Right renal pelvis (tissue), 4 donors: ENCODE data around the gene KIRREL3. TPM values are rescaled to one million over a fixed set of nuclear protein-coding genes. Genes with fewer than 3 reads are reported as not detected.

Source experiments
- DNase-seq, 4 donors: peaks; one replicate each; pipeline ENCODE4 v3.0.0-alpha.2; 2013; ENCODE audit warnings: low read depth in 4 of 4, low spot score in 3 of 4, missing footprints in 1 of 4
- polyA plus RNA-seq, 4 donors: library from polyadenylated mRNA; unstranded; fragments of 120-200 nt; gene quantifications; one replicate each; pipeline ENCODE4 v1.2.1, GENCODE V29; 2013; ENCODE audit not compliant: insufficient read length in 4 of 4

The KIRREL3 gene
- polyA plus RNA-seq, 4 donors: 1.4 to 2.3 (median 1.8) TPM

GRCh38 chr11:126919147-126919823 lies 81.3 kb downstream of the KIRREL3 start:
- DNase-seq: no peak

- no peak for DNase-seq
Measured at GRCh38 chr11:126918556-126918955, 82.0 kb downstream of the KIRREL3 start.

DNA sequence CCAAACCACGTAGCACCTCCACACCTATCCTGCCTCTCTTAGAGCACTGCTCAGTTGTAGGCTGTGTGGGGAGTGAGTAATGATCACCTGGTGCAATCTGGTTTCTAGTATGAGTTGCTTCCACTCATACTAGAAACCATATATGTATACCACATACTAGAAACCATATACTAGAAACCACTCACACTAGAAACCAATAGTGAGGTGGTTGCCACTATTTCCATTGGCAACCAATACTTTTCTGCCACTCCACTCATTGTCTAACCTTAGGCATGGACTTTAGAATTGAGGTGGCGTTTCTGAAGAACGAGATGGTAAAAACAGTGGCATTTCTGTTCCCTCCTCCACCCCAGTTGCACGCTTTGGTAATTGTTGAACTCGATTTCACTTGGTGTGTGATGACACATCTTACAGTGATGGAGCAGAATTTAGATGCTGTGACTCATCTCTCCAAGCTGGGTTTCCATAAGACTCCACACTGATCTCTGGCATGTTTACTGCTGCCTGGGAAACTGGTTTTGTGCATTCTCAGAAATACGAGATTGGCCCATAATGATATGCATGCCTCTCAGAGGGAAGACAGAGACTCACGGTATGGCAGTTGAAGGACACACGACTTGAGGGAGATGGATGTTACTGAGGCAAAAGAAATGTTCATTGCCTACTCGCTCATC lies 82.9 kb downstream of the KIRREL3 start:
- no peak for DNase-seq

DNA sequence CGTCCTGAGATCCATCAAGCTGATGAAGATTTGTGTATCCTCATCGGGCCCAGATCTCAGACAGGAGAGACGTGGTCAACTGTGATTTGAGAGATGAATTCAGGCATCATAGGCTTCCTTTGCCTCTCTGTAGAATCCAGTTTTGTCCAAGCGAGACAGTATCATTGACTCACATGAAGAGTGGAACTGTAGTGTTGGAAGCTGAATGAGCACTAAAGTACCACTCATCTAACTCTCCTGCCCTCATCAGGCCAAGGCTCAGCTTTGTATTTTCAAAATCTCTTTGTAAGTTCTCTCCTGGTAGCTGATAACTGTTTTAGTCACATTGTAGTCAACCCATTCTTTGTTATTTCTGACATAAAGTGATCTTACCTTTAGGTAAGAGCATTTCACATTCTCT lies 85.1 kb downstream of the KIRREL3 start:
- DNase-seq: no peak

DNA sequence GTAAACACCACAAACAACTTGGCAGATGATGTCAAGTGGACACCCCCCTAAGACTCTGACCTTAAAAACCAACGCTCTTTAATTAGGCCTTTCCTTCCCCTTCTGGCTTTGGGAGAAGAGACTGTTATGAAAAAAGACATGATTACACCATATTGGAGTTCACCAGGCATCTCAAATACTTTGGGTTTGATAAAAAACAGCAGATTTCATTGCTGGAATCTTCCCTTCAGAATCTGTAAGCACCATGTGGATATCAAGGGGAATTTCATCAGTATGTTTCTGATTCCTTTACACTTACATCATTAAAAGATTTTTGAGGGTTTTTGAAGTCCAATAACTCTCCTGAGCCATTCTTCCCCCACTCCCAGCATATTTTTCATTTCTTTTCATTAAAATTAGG lies 85.6 kb downstream of the KIRREL3 start:
- DNase-seq: no peak

DNA sequence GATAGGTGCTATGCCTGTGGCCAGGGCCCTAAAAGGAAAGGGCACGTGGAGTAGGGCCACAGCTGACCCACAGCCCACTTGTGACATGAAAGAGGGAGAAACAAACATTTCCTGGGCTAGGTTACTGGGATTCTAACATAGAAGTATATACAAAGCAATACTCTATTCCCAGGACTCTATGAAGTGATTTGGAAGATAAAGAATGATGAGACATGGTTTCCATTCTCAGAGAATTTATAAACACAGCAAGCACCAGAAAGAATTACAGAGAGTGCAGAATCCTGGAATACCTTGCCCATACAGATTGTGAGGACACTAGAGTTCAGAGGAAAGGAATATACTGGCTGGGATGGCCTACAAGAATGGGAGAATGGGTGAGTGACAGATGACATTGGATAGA lies 86.4 kb downstream of the KIRREL3 start:
- DNase-seq: no peak

GRCh38 chr11:126904520-126904919 lies 96.0 kb downstream of the KIRREL3 start:
- DNase-seq: no peak

DNA sequence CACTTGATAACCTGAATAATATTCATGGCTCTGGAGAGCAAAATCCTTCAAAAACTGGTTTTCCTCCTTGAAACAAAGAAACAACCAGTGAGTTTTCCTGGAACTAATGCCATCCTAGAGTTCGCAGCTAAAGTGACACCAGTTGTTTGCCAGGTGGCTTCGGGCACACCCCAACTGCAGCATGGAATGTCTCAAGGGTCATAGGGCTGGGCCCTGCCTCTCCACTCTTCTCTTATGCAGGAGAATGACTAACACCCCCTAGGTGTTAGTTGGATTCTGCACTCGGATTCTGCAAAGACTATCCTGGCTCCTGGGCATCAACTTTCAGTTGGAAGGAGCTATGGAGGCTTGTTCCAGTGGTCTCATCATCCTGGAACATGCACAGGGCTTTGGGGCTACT lies 98.8 kb downstream of the KIRREL3 start:
- no peak for DNase-seq

GRCh38 chr11:126899961-126900748 lies 100.4 kb downstream of the KIRREL3 start:
- DNase-seq: no peak

- DNase-seq: no peak
Measured at GRCh38 chr11:126898802-126899201, 101.8 kb downstream of the KIRREL3 start.

DNA sequence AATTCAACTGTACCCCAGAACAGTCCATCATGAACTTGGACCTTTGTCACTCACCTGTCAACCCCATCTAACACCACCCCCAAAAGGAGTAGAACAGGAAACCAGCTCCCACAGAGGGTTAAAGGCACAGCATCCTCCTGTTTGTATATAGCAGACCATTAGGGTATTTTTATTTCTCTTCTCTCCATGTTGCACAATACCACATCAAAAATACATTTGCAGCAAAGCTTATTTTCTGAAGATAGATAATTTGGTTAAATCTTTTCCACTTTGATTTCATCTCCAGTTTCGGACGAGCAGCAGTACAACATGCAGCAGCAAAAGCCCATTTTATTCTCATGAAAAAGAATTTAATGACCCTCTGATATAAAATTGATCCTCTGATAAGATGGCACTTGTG lies 103.1 kb downstream of the KIRREL3 start:
- DNase-seq: no peak

DNA sequence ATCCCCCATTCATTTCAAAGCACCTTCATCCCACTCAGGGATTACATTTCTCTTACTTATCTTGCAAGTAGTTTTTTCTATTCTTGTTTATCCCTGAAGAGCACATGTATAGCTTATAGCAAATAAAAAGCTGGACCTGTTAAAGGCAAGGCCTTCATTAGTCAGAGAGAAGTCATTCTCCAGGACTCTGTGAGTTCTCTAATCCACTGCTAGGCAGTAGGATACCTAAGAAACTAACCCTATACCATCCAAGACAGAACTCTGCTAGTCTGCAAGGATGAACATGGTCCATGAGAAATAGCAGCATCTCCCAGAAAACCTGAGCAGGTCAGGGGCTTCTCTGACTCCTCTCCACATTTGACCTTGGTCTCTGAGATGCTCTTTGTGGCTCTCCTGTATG lies 104.5 kb downstream of the KIRREL3 start:
- DNase-seq: no peak

DNA sequence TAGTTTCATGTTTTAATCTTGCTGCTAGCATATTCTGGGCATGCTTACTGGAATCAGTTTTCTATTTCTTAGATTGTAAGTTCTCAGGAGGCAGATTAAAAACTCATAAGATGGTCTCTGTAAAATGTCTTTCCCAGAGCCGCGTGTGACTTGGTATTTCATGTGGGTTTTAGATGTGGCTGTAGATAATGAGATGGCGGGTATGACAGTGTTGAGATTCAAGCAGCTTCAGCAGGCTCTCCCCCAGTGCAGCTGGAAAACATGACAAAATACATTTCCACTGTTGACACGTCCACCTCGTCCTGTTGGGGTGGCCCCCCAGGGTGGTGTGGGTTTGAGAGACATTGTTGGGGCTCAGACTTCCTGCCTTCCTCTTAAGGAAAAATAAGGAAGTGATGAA lies 106.8 kb downstream of the KIRREL3 start:
- no peak for DNase-seq

DNA sequence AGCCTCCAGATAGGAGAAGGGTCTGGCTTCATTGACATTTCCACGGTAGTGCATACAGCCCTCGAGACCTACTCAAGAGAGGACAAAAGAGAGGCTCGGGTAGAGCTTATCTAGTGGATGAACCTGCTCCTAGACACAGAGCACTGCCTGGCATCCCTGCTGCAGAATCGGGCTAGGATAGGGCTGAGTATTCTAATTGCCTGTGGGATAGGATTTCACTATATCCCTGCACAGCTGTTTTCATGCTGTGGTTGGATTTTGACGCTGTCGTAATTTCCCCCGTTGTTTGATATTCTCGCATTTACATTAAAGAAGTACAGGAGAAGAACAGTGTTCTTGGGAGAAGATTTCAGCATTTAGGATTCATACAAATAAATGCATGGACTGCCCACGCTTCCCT lies 107.8 kb downstream of the KIRREL3 start:
- no peak for DNase-seq

GRCh38 chr11:126891556-126892217 lies 108.9 kb downstream of the KIRREL3 start:
- DNase-seq: no peak

GRCh38 chr11:126890561-126890960 lies 110.0 kb downstream of the KIRREL3 start:
- DNase-seq: no peak

- no peak for DNase-seq
Measured at GRCh38 chr11:126888115-126888712, 112.4 kb downstream of the KIRREL3 start.

- no peak for DNase-seq
Measured at GRCh38 chr11:126886636-126887035, 113.9 kb downstream of the KIRREL3 start.

DNA sequence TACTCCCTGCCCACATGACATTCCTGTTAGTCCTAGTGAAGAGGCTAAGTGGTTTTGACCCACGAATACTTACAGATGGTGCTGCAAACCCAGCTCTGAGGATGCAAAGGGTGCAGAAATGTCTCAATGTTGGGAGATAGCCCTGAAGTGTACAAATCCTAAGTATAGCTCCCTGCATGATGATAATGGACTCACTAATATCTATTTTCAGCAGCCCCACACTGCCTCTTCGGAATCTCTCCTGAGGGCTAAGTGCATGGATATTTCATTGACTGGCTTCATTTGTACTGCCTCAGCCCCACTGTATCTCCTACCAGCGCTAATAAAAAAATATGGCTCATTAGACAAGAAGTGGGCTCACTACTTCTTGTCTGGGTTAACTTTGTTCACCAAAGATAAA lies 114.5 kb downstream of the KIRREL3 start:
- DNase-seq: no peak

GRCh38 chr11:126884594-126884993 lies 116.0 kb downstream of the KIRREL3 start:
- no peak for DNase-seq

- no peak for DNase-seq
Measured at GRCh38 chr11:126884192-126884591, 116.4 kb downstream of the KIRREL3 start.
